Large intestine (tissue), 3 donors: Measurements from ENCODE around the gene ZNF799. TPM values are rescaled to one million over a fixed set of nuclear protein-coding genes. Genes with fewer than 3 reads are reported as not detected.
"Not testable (repeated sequence)": the region's sequence is repeated elsewhere in the genome, so short reads cannot be mapped to it uniquely, and the experiment has no call there.

Source experiments
- DNase-seq, 2 donors: peaks; one replicate each; pipeline versions ENCODE4 v3.0.0 to v3.0.0-alpha.2; 2013
- H3K27ac ChIP-seq: one replicate; pipeline ENCODE4 v1.5.1; 2013; ENCODE audit warnings: low read length
- H3K27me3 ChIP-seq: 2 replicates; pipeline ENCODE4 v1.6.1; 2013; ENCODE audit warnings: low read length; ENCODE audit not compliant: control insufficient read depth, insufficient read depth
- H3K36me3 ChIP-seq: 2 replicates; pipeline ENCODE4 v1.6.1; 2013; ENCODE audit warnings: low read length; ENCODE audit not compliant: control insufficient read depth, insufficient read depth
- H3K4me1 ChIP-seq: one replicate; pipeline ENCODE4 v1.6.1; 2013; ENCODE audit warnings: low read length; ENCODE audit not compliant: control insufficient read depth, insufficient read depth
- H3K4me3 ChIP-seq: one replicate; pipeline ENCODE4 v1.5.1; 2013; ENCODE audit warnings: low read length
- H3K9me3 ChIP-seq: one replicate; pipeline ENCODE4 v1.6.1; 2013; ENCODE audit warnings: mild to moderate bottlenecking, low read depth, low read length, moderate library complexity; ENCODE audit not compliant: control insufficient read depth
- WGBS: methylation state at CpG from one replicate; pipeline ENCODE4 v1.1.5; 2013; ENCODE audit warnings: low lambda C conversion rate; ENCODE audit not compliant: insufficient coverage; 5-methylcytosine and 5-hydroxymethylcytosine counted together
- polyA plus RNA-seq: library from polyadenylated mRNA; unstranded; fragments of 120-200 nt; gene quantifications from one replicate; pipeline ENCODE4 v1.2.1, GENCODE V29; 2013

Gene ZNF799
- polyA plus RNA-seq, 1 donor: 7.3 TPM

GRCh38 chr19:12417273-12417672 lies 16.2 kb upstream of the ZNF799 start:
- not testable (repeated sequence) for DNase-seq, H3K9me3 ChIP-seq, H3K4me1 ChIP-seq, H3K27ac ChIP-seq, H3K36me3 ChIP-seq, H3K27me3 ChIP-seq, H3K4me3 ChIP-seq
- no CpG with 5 or more reads among the region's 5 CpGs for WGBS

- Histone ChIP-seq H3K4me3 (no peak overlapping the region), H3K36me3 (no peaks in the 10 kb centered on the region), H3K9me3 (peaks cover 5% of the 10 kb centered on the region), H3K27me3 (no peaks in the 10 kb centered on the region), H3K27ac (no peak overlapping the region), H3K4me1 (no peaks in the 10 kb centered on the region)
- DNase-seq: no peak
- WGBS: no CpG with 5 or more reads among the region's 2 CpGs
Observed at GRCh38 chr19:12411893-12412292, 10.8 kb upstream of the ZNF799 start.

- not testable (repeated sequence) for H3K4me1 ChIP-seq, H3K27me3 ChIP-seq
- no CpG with 5 or more reads among the region's 23 CpGs for WGBS
Observed at GRCh38 chr19:12399901-12400632, 1.0 kb downstream of the ZNF799 start.

GRCh38 chr19:12391148-12391547 lies 9.9 kb downstream of the ZNF799 start:
- H3K27me3 ChIP-seq, H3K27ac ChIP-seq, H3K4me3 ChIP-seq, H3K9me3 ChIP-seq, H3K4me1 ChIP-seq, DNase-seq: not testable (repeated sequence)
- H3K36me3 ChIP-seq: peaks cover 16% of the 10 kb centered on the region
- WGBS: 93% methylated on average over 2 of the region's 6 CpGs

More at GRCh38 chr19:12399901-12400632, 1.0 kb downstream of the ZNF799 start:
- Histone ChIP-seq H3K4me3 (peak overlapping the region; percentile 91), H3K27ac (peak overlapping the region; percentile 80)
- not testable (repeated sequence) for H3K36me3 ChIP-seq, H3K9me3 ChIP-seq
- peak; percentile 9 to 71 for DNase-seq

- not testable (repeated sequence) for DNase-seq, H3K36me3 ChIP-seq, H3K27ac ChIP-seq, H3K4me1 ChIP-seq, H3K9me3 ChIP-seq, H3K27me3 ChIP-seq, H3K4me3 ChIP-seq
- no CpG with 5 or more reads among the region's 2 CpGs for WGBS
Observed at GRCh38 chr19:12386365-12386764, 14.7 kb downstream of the ZNF799 start.

- WGBS: no CpG with 5 or more reads among the region's 2 CpGs
- Histone ChIP-seq H3K4me1 (no peaks in the 10 kb centered on the region), H3K27ac (no peak overlapping the region), H3K27me3 (no peaks in the 10 kb centered on the region), H3K36me3 (peaks cover 11% of the 10 kb centered on the region), H3K9me3 (peaks cover 26% of the 10 kb centered on the region), H3K4me3 (no peak overlapping the region)
- DNase-seq: no peak
Observed at GRCh38 chr19:12380444-12380737, 20.7 kb downstream of the ZNF799 start.

GRCh38 chr19:12379732-12380443 lies 21.2 kb downstream of the ZNF799 start:
- Histone ChIP-seq H3K27ac (no peak overlapping the region), H3K4me1 (no peaks in the 10 kb centered on the region), H3K27me3 (no peaks in the 10 kb centered on the region), H3K36me3 (peaks cover 11% of the 10 kb centered on the region), H3K4me3 (no peak overlapping the region), H3K9me3 (peaks cover 26% of the 10 kb centered on the region)
- DNase-seq: no peak
- 90% methylated on average over 2 of the region's 5 CpGs for WGBS

- H3K4me3 ChIP-seq: no peak overlapping the region
- no CpG with 5 or more reads among the region's 1 CpG for WGBS
- H3K36me3 ChIP-seq: no peaks in the 10 kb centered on the region
- H3K27me3 ChIP-seq: no peaks in the 10 kb centered on the region
- no peaks in the 10 kb centered on the region for H3K4me1 ChIP-seq
- no peak overlapping the region for H3K27ac ChIP-seq
- no peak for DNase-seq
- H3K9me3 ChIP-seq: peaks cover 11% of the 10 kb centered on the region
Observed at GRCh38 chr19:12374026-12374425, 27.0 kb downstream of the ZNF799 start.

GRCh38 chr19:12365236-12366162 lies 35.6 kb downstream of the ZNF799 start, which contains the start of gene ZNF442:
Gene ZNF442, minus strand, starts transcription at chr19:12365683. Its CDS starts 2,052 bp downstream, at chr19:12363631.
- no CpG with 5 or more reads among the region's 51 CpGs for WGBS
- peak within 1 kb of the TSS; percentile 82 for H3K27ac ChIP-seq
- no peaks in the 10 kb centered on the region for H3K27me3 ChIP-seq
- peaks cover 3% of the 10 kb centered on the region for H3K4me1 ChIP-seq
- peaks cover 9% of the 10 kb centered on the region for H3K9me3 ChIP-seq
- peak within 1 kb of the TSS; percentile 70 for H3K4me3 ChIP-seq
- H3K36me3 ChIP-seq: no peaks in the 10 kb centered on the region
- peak; percentile 94 to 98 for DNase-seq
